HepG2 (cell line): ENCODE measurements around the gene FZD4. TPM values are rescaled to one million over a fixed set of nuclear protein-coding genes. Genes with fewer than 3 reads are reported as not detected.

Source experiments
- ATAC-seq: fragments of 200-7000 bp; cut with Tn5 transposase; 3 replicates; pipeline ENCODE4 v1.9.1; 2020; ENCODE audit warnings: mild to moderate bottlenecking, moderate library complexity
- BruUV-seq: library from RNA; stranded (reverse); fragments of 400-500 nt; replicated peaks from 2 replicates; lab custom pipeline; 2021; lab: Mats Ljungman, UMichigan
- CTCF ChIA-PET: fragments of 300-600 bp; formaldehyde crosslinking; extraction: SDS; loops from one replicate; lab custom pipeline; 2021; ENCODE audit warnings: low total read pairs, inconsistent platforms, low intra/inter-chr PET ratio; lab: Yijun Ruan, JAX
- POLR2A ChIA-PET: fragments of 350-600 bp; sonication (Branson Sonifier 250); formaldehyde crosslinking; loops from one replicate; lab custom pipeline; 2020; ENCODE audit warnings: antibody characterized with exemption, inconsistent platforms; lab: Yijun Ruan, JAX
- DNase-seq: peaks from one replicate; pipeline ENCODE4 v3.0.0-alpha.2; 2015; ENCODE audit warnings: low spot score
- FAIRE-seq: peaks from 3 replicates; lab custom pipeline; 2011; peaks lifted over from hg19 to GRCh38; lab: Jason Lieb, UNC
- H2AFZ ChIP-seq: one replicate; pipeline ENCODE4 v1.6.1; 2011; ENCODE audit warnings: low read length, inconsistent platforms
- H3K27ac ChIP-seq: fragments of 300-600 bp; 3 replicates; pipeline ENCODE4 v1.8.0; 2011; ENCODE audit warnings: mixed run types, mild to moderate bottlenecking, mixed read lengths, low read length, inconsistent platforms; ENCODE audit not compliant: insufficient read depth; ENCODE audit errors: extremely low read length
- H3K27me3 ChIP-seq, 2 experiments: fragments of 200-600 bp in 1 of 2; 2 replicates in 1 of 2; 3 replicates in 1 of 2; pipeline versions ENCODE4 v1.6.0 to v1.8.0; 2011; ENCODE audit warnings: low read length in 2 of 2, mild to moderate bottlenecking in 2 of 2, moderate library complexity in 2 of 2, inconsistent platforms in 1 of 2; ENCODE audit not compliant: insufficient read depth in 2 of 2, control insufficient read depth in 1 of 2
- H3K36me3 ChIP-seq, 2 experiments: fragments of 200-600 bp in 1 of 2; replicated peaks in 1 of 2; 2 replicates in 1 of 2; 3 replicates in 1 of 2; pipeline versions ENCODE4 v1.5.1 to v1.8.0; 2011; ENCODE audit warnings: low read length in 2 of 2, inconsistent platforms in 1 of 2; ENCODE audit not compliant: insufficient read depth in 2 of 2, control insufficient read depth in 1 of 2
- H3K4me1 ChIP-seq: 2 replicates; pipeline ENCODE4 v1.5.1; 2012; ENCODE audit warnings: low read length, inconsistent platforms; ENCODE audit not compliant: insufficient read depth
- H3K4me2 ChIP-seq: 2 replicates; pipeline ENCODE4 v1.6.0; 2011; ENCODE audit warnings: low read depth, low read length, inconsistent platforms
- H3K4me3 ChIP-seq, 3 experiments: fragments of 200-600 bp in 1 of 3; sonication (generic), shearing (Covaris generic) in 1 of 3; replicated peaks in 1 of 3; 2 replicates each; pipeline ENCODE4 v1.5.1; 2011 to 2016; ENCODE audit warnings: low read length in 3 of 3, inconsistent platforms in 2 of 3, low read depth in 2 of 3, mild to moderate bottlenecking in 2 of 3, control low read depth in 1 of 3, mixed read lengths in 1 of 3; ENCODE audit not compliant: insufficient read depth in 1 of 3
- H3K79me2 ChIP-seq: one replicate; pipeline ENCODE4 v1.6.1; 2011; ENCODE audit warnings: low read length, inconsistent platforms; ENCODE audit not compliant: insufficient read depth
- H3K9ac ChIP-seq: 2 replicates; pipeline ENCODE4 v1.6.0; 2011; ENCODE audit warnings: mild to moderate bottlenecking, low read depth, low read length, inconsistent platforms; ENCODE audit not compliant: insufficient read depth
- H3K9me3 ChIP-seq: 2 replicates; pipeline ENCODE4 v1.5.1; 2012; ENCODE audit warnings: mild to moderate bottlenecking, low read length
- H4K20me1 ChIP-seq: 2 replicates; pipeline ENCODE4 v1.6.0; 2011; ENCODE audit warnings: inconsistent platforms, mild to moderate bottlenecking, low read length, moderate library complexity; ENCODE audit not compliant: insufficient read depth
- ARNT ChIP-seq: fragments of 450-650 bp; IDR thresholded peaks from 2 replicates; pipeline ENCODE4 v1.6.1; 2017
- CEBPB ChIP-seq: IDR thresholded peaks from 2 replicates; pipeline ENCODE4 v1.6.1; 2011; ENCODE audit warnings: low read depth, low read length, improper control_type of control experiment, borderline replicate concordance
- ELF4 ChIP-seq: sonication (generic); formaldehyde crosslinking; IDR thresholded peaks from 2 replicates; pipeline ENCODE4 v1.5.0; 2020; ENCODE audit warnings: missing genetic modification reagents, mild to moderate bottlenecking, moderate library complexity, borderline replicate concordance
- FOXP1 ChIP-seq, 2 experiments: fragments of 450-650 bp in 1 of 2; IDR thresholded peaks; 2 replicates each; pipeline ENCODE4 v1.6.1; 2017 to 2018; ENCODE audit warnings: antibody characterized with exemption in 1 of 2
- HNF4A ChIP-seq: sonication (generic); formaldehyde crosslinking; IDR thresholded peaks from 2 replicates; pipeline ENCODE4 v1.4.0; 2020; ENCODE audit warnings: missing genetic modification reagents
- KAT2B ChIP-seq: fragments of 150-350 bp; IDR thresholded peaks from 2 replicates; pipeline ENCODE4 v1.6.1; 2014; ENCODE audit warnings: low read depth, low read length, borderline replicate concordance
- KLF12 ChIP-seq: sonication (generic); formaldehyde crosslinking; IDR thresholded peaks from 2 replicates; pipeline ENCODE4 v1.4.0; 2020; ENCODE audit warnings: missing genetic modification reagents, borderline replicate concordance
- MAF1 ChIP-seq: sonication (generic); formaldehyde crosslinking; IDR thresholded peaks from 2 replicates; pipeline ENCODE4 v1.5.0; 2020; ENCODE audit warnings: missing genetic modification reagents, borderline replicate concordance
- MED13 ChIP-seq: sonication (generic); formaldehyde crosslinking; IDR thresholded peaks from 2 replicates; pipeline ENCODE4 v1.5.0; 2020; ENCODE audit warnings: missing genetic modification reagents
- MIER3 ChIP-seq: IDR thresholded peaks from 2 replicates; pipeline ENCODE4 v1.6.1; 2016; ENCODE audit warnings: missing compliant biosample characterization, borderline replicate concordance
- MYNN ChIP-seq: sonication (generic); formaldehyde crosslinking; IDR thresholded peaks from 2 replicates; pipeline ENCODE4 v1.4.0; 2020; ENCODE audit warnings: mild to moderate bottlenecking, low read depth, missing genetic modification reagents
- TARDBP ChIP-seq: sonication (generic); formaldehyde crosslinking; IDR thresholded peaks from 2 replicates; pipeline ENCODE4 v1.8.0; 2022; ENCODE audit warnings: mild to moderate bottlenecking, missing genetic modification reagents
- ZGPAT ChIP-seq: IDR thresholded peaks from 2 replicates; pipeline ENCODE4 v1.6.1; 2016; ENCODE audit warnings: mild to moderate bottlenecking
- ZNF3 ChIP-seq: IDR thresholded peaks from 2 replicates; pipeline ENCODE4 v1.7.0; 2017; ENCODE audit warnings: inconsistent platforms
- ZNF34 ChIP-seq: sonication (generic); formaldehyde crosslinking; IDR thresholded peaks from 2 replicates; pipeline ENCODE4 v1.4.0; 2020; ENCODE audit warnings: mild to moderate bottlenecking, missing genetic modification reagents, borderline replicate concordance
- ZNF343 ChIP-seq: sonication (generic); formaldehyde crosslinking; IDR thresholded peaks from 2 replicates; pipeline ENCODE4 v1.4.0; 2020; ENCODE audit warnings: mild to moderate bottlenecking, missing genetic modification reagents
- ZNF678 ChIP-seq: sonication (generic); formaldehyde crosslinking; IDR thresholded peaks from 2 replicates; pipeline ENCODE4 v1.4.0; 2020; ENCODE audit warnings: mild to moderate bottlenecking, missing genetic modification reagents
- ZNF839 ChIP-seq: sonication (generic); formaldehyde crosslinking; IDR thresholded peaks from 2 replicates; pipeline ENCODE4 v1.4.0; 2020; ENCODE audit warnings: missing genetic modification reagents, mild to moderate bottlenecking, borderline replicate concordance
- ZNF883 ChIP-seq: sonication (generic); formaldehyde crosslinking; IDR thresholded peaks from 2 replicates; pipeline ENCODE4 v1.5.1; 2020; ENCODE audit warnings: mild to moderate bottlenecking, missing genetic modification reagents; ENCODE audit errors: not compliant biosample characterization
- WGBS: methylation state at CpG from one replicate; pipeline ENCODE4 v1.1.6; 2017; ENCODE audit warnings: low lambda C conversion rate; 5-methylcytosine and 5-hydroxymethylcytosine counted together
- in situ Hi-C: cut with HindIII; loops from 2 replicates; pipeline ENCODE4 v1.10.0; 2017; ENCODE audit warnings: low pct_unique_long_range_greater_than_20kb; ENCODE audit not compliant: extremely low pct_ligation_motif_present
- intact Hi-C: fragments of 100-400 bp; cut with micrococcal nuclease; formaldehyde crosslinking; loops from one replicate; pipeline ENCODE4 v1.10.0; 2022; ENCODE audit not compliant: unreplicated experiment
- polyA plus RNA-seq, 8 experiments: library from polyadenylated mRNA; depleted of rRNA in 3 of 8; stranded (reverse) in 7 of 8; unstranded in 1 of 8; fragments of >200 nt; fragmentation: Illumina TruSeq in 4 of 8; extraction: Trizol in 4 of 8; gene quantifications; 2 replicates each; pipeline versions ENCODE4 v1.2.1 to v1.2.3, GENCODE V29; 2011 to 2016; ENCODE audit warnings: low read depth in 4 of 8, missing spikeins in 1 of 8, mixed read lengths in 1 of 8; ENCODE audit not compliant: insufficient read depth in 1 of 8
- total RNA-seq, 5 experiments: library from RNA; depleted of rRNA; stranded (reverse); fragments of >200 nt; fragmentation: Illumina TruSeq; extraction: Trizol; gene quantifications; 2 replicates each; pipeline ENCODE4 v1.2.3, GENCODE V29; 2016; ENCODE audit warnings: low read depth in 1 of 5
- TF ChIP-seq, protein P1 (sequence below): sonication (generic); formaldehyde crosslinking; IDR thresholded peaks from 2 replicates; pipeline ENCODE4 v1.8.1; 2023; ENCODE audit warnings: mild to moderate bottlenecking, missing genetic modification reagents
- TF ChIP-seq, protein P2 (sequence below): sonication (generic); formaldehyde crosslinking; IDR thresholded peaks from 2 replicates; pipeline ENCODE4 v1.8.0; 2022; ENCODE audit warnings: missing genetic modification reagents, mild to moderate bottlenecking, borderline replicate concordance

The FZD4 gene
- total and polyA plus RNA-seq, 2 of the 13 experiments (the other 11 are each of a cell fraction or from before 2014, with no cell fraction given): 46.5 to 70.4 TPM

GRCh38 chr11:86978756-86979608 lies 23.8 kb upstream of the FZD4 start (continued):
- TF ChIP-seq ZNF839 (CRISPR knock-in tag): no peak
- no peak for TF ChIP-seq MAF1 (CRISPR knock-in tag)
- TF ChIP-seq, protein P1, sequence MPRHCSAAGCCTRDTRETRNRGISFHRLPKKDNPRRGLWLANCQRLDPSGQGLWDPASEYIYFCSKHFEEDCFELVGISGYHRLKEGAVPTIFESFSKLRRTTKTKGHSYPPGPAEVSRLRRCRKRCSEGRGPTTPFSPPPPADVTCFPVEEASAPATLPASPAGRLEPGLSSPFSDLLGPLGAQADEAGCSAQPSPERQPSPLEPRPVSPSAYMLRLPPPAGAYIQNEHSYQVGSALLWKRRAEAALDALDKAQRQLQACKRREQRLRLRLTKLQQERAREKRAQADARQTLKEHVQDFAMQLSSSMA: no peak

GRCh38 chr11:86978247-86978646 lies 23.1 kb upstream of the FZD4 start:
- no peak for FAIRE-seq
- Histone ChIP-seq H2AFZ (no peak overlapping the region), H3K27me3 (no peaks in the 10 kb centered on the region), H4K20me1 (no peaks in the 10 kb centered on the region), H3K9ac (no peak overlapping the region), H3K79me2 (no peaks in the 10 kb centered on the region), H3K4me3 (no peak overlapping the region), H3K36me3 (no peaks in the 10 kb centered on the region), H3K4me1 (peaks cover 52% of the 10 kb centered on the region), H3K27ac (no peak overlapping the region), H3K4me2 (no peak overlapping the region), H3K9me3 (peaks cover 3% of the 10 kb centered on the region; the same call in 1 of the 2 replicates)
- in situ Hi-C loops (no loop called here), intact Hi-C loops (loop anchor here (2.0 kb wide), 3 partner anchors 21 to 119 kb away; no protein-coding TSS in a partner anchor)
- CTCF ChIA-PET: interaction anchor here (0.7 to 1.5 kb wide), 3 partner anchors 38 to 312 kb away, joined by 4 to 13 read pairs (median 4); partner anchors contain the start of gene TMEM135
- no TSS peak for BruUV-seq
- WGBS: 87% methylated on average over 6 of the region's 7 CpGs
- ATAC-seq: no peak; the same call in 2 of the 3 replicates
- POLR2A ChIA-PET: interaction anchor here (0.6 to 0.7 kb wide), 2 partner anchors 22 to 59 kb away, joined by 3 read pairs; partner anchors contain the start of gene TMEM135
- DNase-seq: no peak
- no peak for TF ChIP-seq ZNF343 (CRISPR knock-in tag)
- TF ChIP-seq CEBPB: 0 out of 2 replicates have a peak, but pooled peaks have one; percentile 10
- TF ChIP-seq TARDBP (CRISPR knock-in tag): no peak
- TF ChIP-seq ZNF678: no peak
- TF ChIP-seq, protein P2, sequence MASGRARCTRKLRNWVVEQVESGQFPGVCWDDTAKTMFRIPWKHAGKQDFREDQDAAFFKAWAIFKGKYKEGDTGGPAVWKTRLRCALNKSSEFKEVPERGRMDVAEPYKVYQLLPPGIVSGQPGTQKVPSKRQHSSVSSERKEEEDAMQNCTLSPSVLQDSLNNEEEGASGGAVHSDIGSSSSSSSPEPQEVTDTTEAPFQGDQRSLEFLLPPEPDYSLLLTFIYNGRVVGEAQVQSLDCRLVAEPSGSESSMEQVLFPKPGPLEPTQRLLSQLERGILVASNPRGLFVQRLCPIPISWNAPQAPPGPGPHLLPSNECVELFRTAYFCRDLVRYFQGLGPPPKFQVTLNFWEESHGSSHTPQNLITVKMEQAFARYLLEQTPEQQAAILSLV (CRISPR knock-in tag): no peak
- no peak for TF ChIP-seq ZNF3 (CRISPR knock-in tag)
- no peak for TF ChIP-seq ZGPAT (CRISPR knock-in tag)
- TF ChIP-seq HNF4A (CRISPR knock-in tag): peak; percentile 46
- no peak for TF ChIP-seq KLF12
- no peak for TF ChIP-seq MYNN (CRISPR knock-in tag)
- no peak for TF ChIP-seq ZNF34 (CRISPR knock-in tag)
- TF ChIP-seq ELF4 (CRISPR knock-in tag): no peak
- no peak for TF ChIP-seq KAT2B
- TF ChIP-seq MIER3 (CRISPR knock-in tag): no peak
- no peak for TF ChIP-seq MED13
- no peak for TF ChIP-seq ZNF883
- no peak for TF ChIP-seq ARNT
- no peak for TF ChIP-seq FOXP1 (IDR thresholded peaks at IDR 0.05)
- TF ChIP-seq FOXP1 (CRISPR knock-in tag; IDR thresholded peaks at IDR 0.05): no peak
